ENCODE data around the gene ZNF134.

Gene ZNF134

GRCh38 chr19:57606931-57607330 is 7.1 kb upstream of the ZNF134 start:
- Mint-ChIP-seq H3K4me1 (no peaks in the 10 kb centered on the region), H3K36me3 (ENCODE audit: insufficient read depth) (peaks cover 13% of the 10 kb centered on the region), H3K27ac (ENCODE audit: low read depth) (no peak overlapping the region), H3K27me3 (no peaks in the 10 kb centered on the region), H3K4me3 (no peak overlapping the region), H3K9me3 (peaks cover 31% of the 10 kb centered on the region)
- no peak for ATAC-seq (replicated peaks; ENCODE audit: extremely low read depth, poor library complexity, severe bottlenecking)
- DNase-seq (ENCODE audit: low spot score in 2 of 2), result no peak

- Mint-ChIP-seq H3K4me3 (no peak overlapping the region), H3K36me3 (ENCODE audit: insufficient read depth) (peaks cover 6% of the 10 kb centered on the region), H3K9me3 (peaks cover 24% of the 10 kb centered on the region), H3K27me3 (no peaks in the 10 kb centered on the region), H3K4me1 (peaks cover 22% of the 10 kb centered on the region), H3K27ac (ENCODE audit: low read depth) (no peak overlapping the region)
- ATAC-seq (replicated peaks; ENCODE audit: extremely low read depth, poor library complexity, severe bottlenecking), result no peak
- DNase-seq (ENCODE audit: low spot score in 2 of 2), result no peak
Observed at GRCh38 chr19:57611113-57611512, 2.9 kb upstream of the ZNF134 start.

- no peak for ATAC-seq (replicated peaks; ENCODE audit: extremely low read depth, poor library complexity, severe bottlenecking)
- Mint-ChIP-seq H3K27ac (ENCODE audit: low read depth) (peak overlapping the region; percentile 12), H3K27me3 (no peaks in the 10 kb centered on the region), H3K4me1 (peaks cover 38% of the 10 kb centered on the region), H3K4me3 (peak overlapping the region; percentile 79), H3K9me3 (peaks cover 59% of the 10 kb centered on the region), H3K36me3 (ENCODE audit: insufficient read depth) (peaks cover 27% of the 10 kb centered on the region)
- no peak for DNase-seq (ENCODE audit: low spot score in 2 of 2)
Observed at GRCh38 chr19:57615346-57615745, 1.3 kb downstream of the ZNF134 start.

DNA sequence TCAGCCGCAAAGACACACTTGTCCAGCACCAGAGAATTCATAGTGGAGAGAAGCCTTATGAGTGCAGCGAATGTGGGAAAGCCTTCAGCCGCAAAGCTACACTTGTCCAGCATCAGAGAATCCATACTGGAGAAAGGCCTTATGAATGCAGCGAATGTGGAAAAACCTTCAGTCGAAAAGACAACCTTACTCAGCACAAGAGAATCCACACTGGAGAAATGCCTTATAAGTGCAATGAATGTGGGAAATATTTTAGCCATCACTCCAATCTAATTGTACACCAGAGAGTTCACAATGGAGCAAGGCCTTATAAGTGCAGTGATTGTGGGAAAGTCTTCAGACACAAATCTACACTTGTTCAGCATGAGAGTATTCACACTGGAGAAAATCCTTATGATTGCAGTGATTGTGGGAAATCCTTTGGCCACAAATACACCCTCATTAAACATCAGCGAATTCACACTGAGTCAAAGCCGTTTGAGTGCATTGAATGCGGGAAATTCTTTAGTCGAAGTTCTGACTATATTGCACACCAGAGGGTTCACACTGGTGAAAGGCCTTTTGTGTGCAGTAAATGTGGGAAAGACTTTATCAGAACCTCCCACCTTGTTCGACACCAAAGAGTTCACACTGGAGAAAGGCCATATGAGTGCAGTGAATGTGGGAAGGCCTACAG is 6.8 kb downstream of the ZNF134 start:
- ATAC-seq (replicated peaks; ENCODE audit: extremely low read depth, poor library complexity, severe bottlenecking) (no peak), DNase-seq (ENCODE audit: low spot score in 2 of 2) (no peak)
- peaks cover 58% of the 10 kb centered on the region for H3K9me3 Mint-ChIP-seq
- no peaks in the 10 kb centered on the region for H3K27me3 Mint-ChIP-seq
- peaks cover 32% of the 10 kb centered on the region for H3K36me3 Mint-ChIP-seq (ENCODE audit: insufficient read depth)
- no peak overlapping the region for H3K4me3 Mint-ChIP-seq
- H3K27ac Mint-ChIP-seq (ENCODE audit: low read depth), result no peak overlapping the region
- H3K4me1 Mint-ChIP-seq, result peaks cover 18% of the 10 kb centered on the region

- DNase-seq (ENCODE audit: low spot score in 2 of 2) (no peak), ATAC-seq (replicated peaks; ENCODE audit: extremely low read depth, poor library complexity, severe bottlenecking) (no peak)
- Mint-ChIP-seq H3K27ac (ENCODE audit: low read depth) (no peak overlapping the region), H3K27me3 (no peaks in the 10 kb centered on the region), H3K36me3 (ENCODE audit: insufficient read depth) (peaks cover 22% of the 10 kb centered on the region), H3K9me3 (peaks cover 44% of the 10 kb centered on the region), H3K4me1 (peaks cover 1% of the 10 kb centered on the region), H3K4me3 (no peak overlapping the region)
Observed at GRCh38 chr19:57623091-57623490, 9.0 kb downstream of the ZNF134 start.

DNA sequence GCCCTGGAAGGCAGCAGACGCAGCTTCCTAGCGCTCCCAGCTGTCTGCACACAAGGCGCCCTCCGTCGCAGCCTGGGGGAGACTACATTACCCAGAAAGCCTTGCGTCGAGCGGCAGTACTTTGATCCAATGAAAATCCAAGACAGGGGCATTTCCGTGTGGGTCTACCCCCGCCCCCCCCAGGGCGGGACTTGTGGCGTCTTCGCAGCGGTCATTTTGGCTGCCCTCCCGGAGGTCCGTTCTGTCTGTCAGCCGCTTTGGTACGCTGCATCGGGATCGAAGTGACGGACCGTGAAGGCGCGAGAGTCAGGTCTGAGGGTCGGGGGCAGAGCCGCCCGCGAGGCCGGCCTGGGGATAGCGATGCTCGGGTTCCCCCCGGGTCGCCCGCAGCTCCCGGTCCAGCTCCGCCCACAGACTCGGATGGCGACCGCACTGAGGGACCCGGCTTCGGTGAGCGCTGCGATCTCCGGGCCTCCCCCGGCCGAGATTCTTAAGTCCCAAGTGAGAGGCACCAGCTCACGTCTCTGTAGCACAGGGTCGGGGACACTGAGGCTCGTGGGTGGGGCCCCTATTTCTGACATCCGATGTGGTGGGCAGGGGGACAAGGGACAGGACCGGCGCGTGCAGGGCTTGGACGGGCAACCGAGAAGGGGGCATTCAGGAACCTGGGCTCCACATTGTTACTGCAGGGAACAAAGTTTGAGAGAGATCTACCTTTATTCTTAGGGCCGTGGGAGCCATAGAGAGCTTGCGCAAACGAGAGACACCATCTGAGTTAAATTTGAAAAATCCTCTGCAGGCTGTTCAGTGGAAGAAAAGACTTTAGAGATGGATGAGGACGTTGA is 19.2 kb downstream of the ZNF134 start, which contains the start of gene ZNF211:
ZNF211 (plus strand) TSS at position 182 of the 845 bp plus-strand sequence; CDS start at position 361, 179 bp downstream.
- Mint-ChIP-seq H3K4me3 (peak within 1 kb of the TSS; percentile 89), H3K27ac (ENCODE audit: low read depth) (peak within 1 kb of the TSS; percentile 95), H3K27me3 (no peaks in the 10 kb centered on the region), H3K36me3 (ENCODE audit: insufficient read depth) (peaks cover 8% of the 10 kb centered on the region), H3K9me3 (peaks cover 15% of the 10 kb centered on the region), H3K4me1 (peaks cover 33% of the 10 kb centered on the region)
- ATAC-seq (replicated peaks; ENCODE audit: extremely low read depth, poor library complexity, severe bottlenecking) (peak; percentile 100), DNase-seq (ENCODE audit: low spot score in 2 of 2) (peak; percentile 71 to 82)

- Mint-ChIP-seq H3K4me3 (peak overlapping the region; percentile 89), H3K4me1 (peaks cover 33% of the 10 kb centered on the region), H3K36me3 (ENCODE audit: insufficient read depth) (peaks cover 13% of the 10 kb centered on the region), H3K9me3 (peaks cover 19% of the 10 kb centered on the region), H3K27me3 (no peaks in the 10 kb centered on the region), H3K27ac (ENCODE audit: low read depth) (peak overlapping the region; percentile 95)
- DNase-seq (ENCODE audit: low spot score in 2 of 2), result no peak
- ATAC-seq (replicated peaks; ENCODE audit: extremely low read depth, poor library complexity, severe bottlenecking), result no peak
Observed at GRCh38 chr19:57633832-57634131, 19.7 kb downstream of the ZNF134 start.

- Mint-ChIP-seq H3K36me3 (ENCODE audit: insufficient read depth) (peaks cover 35% of the 10 kb centered on the region), H3K27ac (ENCODE audit: low read depth) (no peak overlapping the region), H3K4me3 (no peak overlapping the region), H3K27me3 (no peaks in the 10 kb centered on the region), H3K4me1 (peaks cover 31% of the 10 kb centered on the region), H3K9me3 (peaks cover 33% of the 10 kb centered on the region)
- DNase-seq (ENCODE audit: low spot score in 2 of 2), result no peak
- no peak for ATAC-seq (replicated peaks; ENCODE audit: extremely low read depth, poor library complexity, severe bottlenecking)
Observed at GRCh38 chr19:57637379-57637778, 23.3 kb downstream of the ZNF134 start.

DNA sequence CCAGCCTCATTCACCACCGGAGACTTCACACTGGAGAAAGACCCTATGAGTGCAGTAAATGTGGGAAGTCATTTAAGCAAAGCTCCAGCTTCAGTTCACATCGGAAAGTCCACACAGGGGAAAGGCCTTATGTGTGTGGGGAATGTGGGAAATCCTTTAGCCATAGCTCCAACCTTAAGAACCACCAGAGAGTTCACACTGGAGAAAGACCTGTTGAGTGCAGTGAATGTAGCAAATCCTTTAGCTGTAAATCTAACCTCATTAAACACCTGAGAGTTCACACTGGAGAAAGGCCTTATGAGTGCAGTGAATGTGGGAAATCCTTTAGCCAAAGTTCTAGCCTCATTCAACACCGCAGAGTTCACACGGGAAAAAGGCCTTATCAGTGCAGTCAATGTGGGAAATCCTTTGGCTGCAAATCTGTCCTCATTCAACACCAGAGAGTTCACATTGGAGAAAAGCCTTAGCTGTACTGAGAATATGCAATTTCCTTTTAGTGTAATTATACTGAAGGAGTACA is 27.7 kb downstream of the ZNF134 start:
- ATAC-seq (replicated peaks; ENCODE audit: extremely low read depth, poor library complexity, severe bottlenecking), result no peak
- Mint-ChIP-seq H3K4me3 (no peak overlapping the region), H3K9me3 (peaks cover 40% of the 10 kb centered on the region), H3K27ac (ENCODE audit: low read depth) (no peak overlapping the region), H3K36me3 (ENCODE audit: insufficient read depth) (peaks cover 37% of the 10 kb centered on the region), H3K4me1 (no peaks in the 10 kb centered on the region), H3K27me3 (no peaks in the 10 kb centered on the region)
- no peak for DNase-seq (ENCODE audit: low spot score in 2 of 2)

DNA sequence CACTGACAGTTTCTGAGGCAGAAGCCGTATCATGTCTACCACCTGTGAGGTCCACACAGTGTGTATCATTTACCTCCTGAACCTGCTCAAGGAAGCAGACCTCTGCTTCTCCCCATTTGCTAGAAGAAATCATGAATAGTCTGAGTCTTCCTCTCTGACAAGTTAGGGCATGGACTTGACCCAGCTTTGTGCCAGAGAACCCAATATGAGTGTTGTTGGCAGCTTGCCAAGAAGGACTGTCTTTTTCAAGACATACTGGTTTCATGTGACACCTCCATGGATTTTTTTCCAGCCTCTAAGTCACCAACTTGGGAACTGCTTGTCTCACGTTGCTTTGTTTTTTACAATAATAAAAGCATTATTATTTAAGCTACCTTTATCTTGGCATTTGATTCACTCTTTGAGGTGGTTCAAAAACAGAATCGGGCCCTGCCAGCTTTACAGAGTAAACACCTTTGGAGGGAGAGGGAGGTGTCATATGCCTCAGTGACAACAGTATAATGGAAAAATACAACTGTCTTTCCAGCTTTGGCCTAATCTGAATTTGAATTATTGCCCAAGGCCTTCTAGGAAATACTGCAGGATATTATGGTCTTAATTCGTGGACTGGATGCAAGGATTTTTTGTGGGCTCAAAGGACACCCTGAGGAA is 28.5 kb downstream of the ZNF134 start:
- no peaks in the 10 kb centered on the region for H3K27me3 Mint-ChIP-seq
- H3K9me3 Mint-ChIP-seq, result peaks cover 40% of the 10 kb centered on the region
- no peak overlapping the region for H3K27ac Mint-ChIP-seq (ENCODE audit: low read depth)
- DNase-seq (ENCODE audit: low spot score in 2 of 2), result no peak
- no peak overlapping the region for H3K4me3 Mint-ChIP-seq
- no peak for ATAC-seq (replicated peaks; ENCODE audit: extremely low read depth, poor library complexity, severe bottlenecking)
- peaks cover 33% of the 10 kb centered on the region for H3K36me3 Mint-ChIP-seq (ENCODE audit: insufficient read depth)
- H3K4me1 Mint-ChIP-seq, result no peaks in the 10 kb centered on the region

- Mint-ChIP-seq H3K9me3 (peaks cover 38% of the 10 kb centered on the region), H3K27me3 (no peaks in the 10 kb centered on the region), H3K27ac (ENCODE audit: low read depth) (no peak overlapping the region), H3K4me1 (no peaks in the 10 kb centered on the region), H3K36me3 (ENCODE audit: insufficient read depth) (peaks cover 24% of the 10 kb centered on the region), H3K4me3 (no peak overlapping the region)
- no peak for ATAC-seq (replicated peaks; ENCODE audit: extremely low read depth, poor library complexity, severe bottlenecking)
- no peak for DNase-seq (ENCODE audit: low spot score in 2 of 2)
Observed at GRCh38 chr19:57643734-57644133, 29.7 kb downstream of the ZNF134 start.

DNA sequence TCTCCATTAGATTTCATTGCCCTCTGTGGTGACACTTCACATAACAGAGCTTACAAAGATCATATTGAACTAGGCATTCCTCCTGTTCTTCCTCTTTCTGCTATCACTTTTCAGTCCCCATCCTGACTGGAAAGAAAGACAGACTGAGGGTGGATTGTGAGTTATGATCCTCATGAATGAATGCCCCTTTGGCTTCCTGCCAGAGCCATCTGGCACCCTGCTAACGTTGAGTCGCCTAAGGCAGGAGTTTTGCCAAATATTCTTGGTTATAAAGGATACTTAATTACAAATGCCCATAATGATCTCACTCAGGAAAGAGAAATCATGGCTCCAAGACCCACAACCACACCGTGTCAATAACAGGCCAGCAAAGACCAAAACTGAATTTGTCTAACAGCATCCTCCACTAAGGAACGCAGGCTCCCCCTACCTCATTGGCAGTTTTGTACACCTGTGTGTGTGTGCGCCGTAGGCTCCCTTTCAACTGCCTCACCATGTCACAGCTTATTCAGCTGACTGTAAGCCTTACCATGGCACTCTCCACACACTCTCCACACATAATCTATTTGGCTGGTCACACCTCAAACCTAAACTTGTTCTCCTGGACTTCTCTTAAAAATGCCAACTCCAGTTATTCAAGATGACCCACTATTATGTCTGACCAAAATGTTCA is 34.4 kb downstream of the ZNF134 start:
- no peak overlapping the region for H3K27ac Mint-ChIP-seq (ENCODE audit: low read depth)
- DNase-seq (ENCODE audit: low spot score in 2 of 2), result no peak
- no peak overlapping the region for H3K4me3 Mint-ChIP-seq
- peaks cover 9% of the 10 kb centered on the region for H3K4me1 Mint-ChIP-seq
- peaks cover 20% of the 10 kb centered on the region for H3K27me3 Mint-ChIP-seq
- H3K9me3 Mint-ChIP-seq, result peaks cover 35% of the 10 kb centered on the region
- ATAC-seq (replicated peaks; ENCODE audit: extremely low read depth, poor library complexity, severe bottlenecking), result no peak
- peaks cover 4% of the 10 kb centered on the region for H3K36me3 Mint-ChIP-seq (ENCODE audit: insufficient read depth)

Measured in central memory CD8-positive, alpha-beta T cell (primary cell).